Chondrocyte (in vitro differentiated cells): ENCODE results near the gene MEIKIN. TPM values are rescaled to one million over a fixed set of nuclear protein-coding genes. Genes with fewer than 3 reads are reported as not detected.
A peak's percentile ranks its signal among the peaks of the same experiment; 100 is the strongest.

Experiments used
- DNase-seq: peaks from one replicate; pipeline ENCODE4 v3.0.0; 2021; ENCODE audit warnings: mixed read lengths, low spot score
- H3K27ac Mint-ChIP-seq: one replicate; pipeline ENCODE4 v1.8.0; 2021; ENCODE audit warnings: mild to moderate bottlenecking, moderate library complexity, mixed read lengths; ENCODE audit not compliant: unreplicated experiment
- H3K27me3 Mint-ChIP-seq: 2 replicates; pipeline ENCODE4 v1.8.0; 2021; ENCODE audit warnings: low read depth, mixed read lengths
- H3K36me3 Mint-ChIP-seq: 2 replicates; pipeline ENCODE4 v1.8.0; 2021; ENCODE audit warnings: low read depth, mixed read lengths
- H3K4me1 Mint-ChIP-seq: 2 replicates; pipeline ENCODE4 v1.8.0; 2021; ENCODE audit warnings: low read depth, mild to moderate bottlenecking, mixed read lengths
- H3K4me3 Mint-ChIP-seq: one replicate; pipeline ENCODE4 v1.8.0; 2021; ENCODE audit warnings: mild to moderate bottlenecking, moderate library complexity, mixed read lengths; ENCODE audit not compliant: unreplicated experiment
- H3K9me3 Mint-ChIP-seq: 2 replicates; pipeline ENCODE4 v1.8.0; 2021; ENCODE audit warnings: low read depth, mixed read lengths
- total RNA-seq: library from RNA; stranded (reverse); gene quantifications from 3 replicates; pipeline ENCODE4 v1.2.1, GENCODE V29; 2021
- TF ChIP-seq, protein P1 (sequence below): fragments of 200-600 bp; sonication (generic); IDR thresholded peaks from 2 replicates; pipeline ENCODE4 v1.5.0; 2021; ENCODE audit warnings: antibody characterized with exemption, mild to moderate bottlenecking, moderate library complexity

The MEIKIN gene
- total RNA-seq, 1 donor from 2014 or later: not detected

GRCh38 chr5:131991593-131992324 lies 46.3 kb upstream of the MEIKIN start:
- H3K4me1 Mint-ChIP-seq: no peaks in the 10 kb centered on the region

DNA sequence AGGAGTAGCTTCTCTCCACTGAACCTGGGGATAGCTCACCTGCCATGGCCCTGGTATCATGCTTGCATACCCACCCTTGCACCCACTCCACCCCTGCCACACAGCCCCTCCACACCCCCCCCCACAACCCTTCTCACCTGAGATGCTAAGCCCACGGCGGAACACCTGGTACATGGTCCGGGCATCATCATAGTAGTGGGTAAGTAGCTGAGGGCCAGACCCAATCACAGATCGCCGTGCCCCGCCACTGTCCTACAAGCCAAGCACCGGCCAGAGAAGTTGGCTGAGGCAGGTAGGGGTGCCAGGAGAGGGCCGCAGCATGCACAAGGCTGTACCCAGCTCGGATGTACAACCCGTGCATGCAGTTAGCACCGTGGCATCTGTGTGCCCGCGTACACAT lies 45.3 kb upstream of the MEIKIN start:
- H3K4me3 Mint-ChIP-seq: no peak overlapping the region
- no peaks in the 10 kb centered on the region for H3K36me3 Mint-ChIP-seq
- DNase-seq: peak; percentile 65
- no peak overlapping the region for H3K27ac Mint-ChIP-seq
- H3K27me3 Mint-ChIP-seq: peaks cover 13% of the 10 kb centered on the region
- no peaks in the 10 kb centered on the region for H3K9me3 Mint-ChIP-seq
- TF ChIP-seq, protein P1, sequence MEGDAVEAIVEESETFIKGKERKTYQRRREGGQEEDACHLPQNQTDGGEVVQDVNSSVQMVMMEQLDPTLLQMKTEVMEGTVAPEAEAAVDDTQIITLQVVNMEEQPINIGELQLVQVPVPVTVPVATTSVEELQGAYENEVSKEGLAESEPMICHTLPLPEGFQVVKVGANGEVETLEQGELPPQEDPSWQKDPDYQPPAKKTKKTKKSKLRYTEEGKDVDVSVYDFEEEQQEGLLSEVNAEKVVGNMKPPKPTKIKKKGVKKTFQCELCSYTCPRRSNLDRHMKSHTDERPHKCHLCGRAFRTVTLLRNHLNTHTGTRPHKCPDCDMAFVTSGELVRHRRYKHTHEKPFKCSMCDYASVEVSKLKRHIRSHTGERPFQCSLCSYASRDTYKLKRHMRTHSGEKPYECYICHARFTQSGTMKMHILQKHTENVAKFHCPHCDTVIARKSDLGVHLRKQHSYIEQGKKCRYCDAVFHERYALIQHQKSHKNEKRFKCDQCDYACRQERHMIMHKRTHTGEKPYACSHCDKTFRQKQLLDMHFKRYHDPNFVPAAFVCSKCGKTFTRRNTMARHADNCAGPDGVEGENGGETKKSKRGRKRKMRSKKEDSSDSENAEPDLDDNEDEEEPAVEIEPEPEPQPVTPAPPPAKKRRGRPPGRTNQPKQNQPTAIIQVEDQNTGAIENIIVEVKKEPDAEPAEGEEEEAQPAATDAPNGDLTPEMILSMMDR: no peak
- H3K4me1 Mint-ChIP-seq: no peaks in the 10 kb centered on the region

More at GRCh38 chr5:131991593-131992324, 46.3 kb upstream of the MEIKIN start:
- TF ChIP-seq, protein P1: no peak
- Mint-ChIP-seq H3K27me3 (peaks cover 11% of the 10 kb centered on the region), H3K27ac (no peak overlapping the region), H3K9me3 (no peaks in the 10 kb centered on the region), H3K36me3 (no peaks in the 10 kb centered on the region), H3K4me3 (no peak overlapping the region)
- peak; percentile 48 for DNase-seq

GRCh38 chr5:131988601-131989000 lies 43.1 kb upstream of the MEIKIN start:
- peak; percentile 66 for DNase-seq
- Mint-ChIP-seq H3K9me3 (no peaks in the 10 kb centered on the region), H3K4me1 (peaks cover 2% of the 10 kb centered on the region), H3K27ac (no peak overlapping the region), H3K4me3 (no peak overlapping the region), H3K36me3 (no peaks in the 10 kb centered on the region), H3K27me3 (peaks cover 13% of the 10 kb centered on the region)
- TF ChIP-seq, protein P1: no peak

DNA sequence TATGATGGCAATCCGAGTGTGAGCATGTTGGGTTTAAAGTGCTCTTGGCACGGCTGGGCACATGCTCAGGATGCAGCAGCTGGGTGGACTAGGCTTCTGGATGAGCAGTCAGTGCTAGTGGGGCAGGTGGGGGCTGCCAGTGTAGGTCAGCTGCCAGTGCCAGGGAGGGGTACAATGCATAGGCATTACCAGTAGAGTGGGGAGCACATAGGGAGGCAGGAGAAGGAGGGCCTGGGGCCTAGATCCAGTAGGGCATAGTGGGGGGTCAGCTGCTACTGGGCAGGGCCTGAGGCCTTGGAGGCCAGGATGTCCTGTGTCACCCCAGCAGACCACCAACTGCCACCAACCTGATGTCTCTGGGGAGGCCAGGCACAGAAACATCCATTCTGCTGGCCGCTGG lies 41.8 kb upstream of the MEIKIN start:
- H3K4me1 Mint-ChIP-seq: peaks cover 15% of the 10 kb centered on the region
- H3K9me3 Mint-ChIP-seq: no peaks in the 10 kb centered on the region
- peaks cover 2% of the 10 kb centered on the region for H3K36me3 Mint-ChIP-seq
- no peak overlapping the region for H3K4me3 Mint-ChIP-seq
- H3K27me3 Mint-ChIP-seq: peaks cover 10% of the 10 kb centered on the region
- H3K27ac Mint-ChIP-seq: no peak overlapping the region
- peak; percentile 44 for DNase-seq
- TF ChIP-seq, protein P1: no peak

- no peaks in the 10 kb centered on the region for H3K9me3 Mint-ChIP-seq
- H3K27ac Mint-ChIP-seq: no peak overlapping the region
- peak; percentile 52 for DNase-seq
- peaks cover 2% of the 10 kb centered on the region for H3K36me3 Mint-ChIP-seq
- TF ChIP-seq, protein P1: no peak
- H3K27me3 Mint-ChIP-seq: peaks cover 4% of the 10 kb centered on the region
- no peak overlapping the region for H3K4me3 Mint-ChIP-seq
- H3K4me1 Mint-ChIP-seq: peaks cover 15% of the 10 kb centered on the region
These were observed 40.9 kb upstream of the MEIKIN start for GRCh38 chr5:131986161-131986912.
